Hepatocyte (in vitro differentiated cells): ENCODE measurements around the gene CNOT8. TPM values are rescaled to one million over a fixed set of nuclear protein-coding genes. Genes with fewer than 3 reads are reported as not detected.

Experiments
- DNase-seq: peaks from one replicate; pipeline ENCODE4 v3.0.0-alpha.2; 2016; ENCODE audit warnings: low spot score
- H2AFZ ChIP-seq: fragments of 200-600 bp; sonication (generic); 2 replicates; pipeline ENCODE4 v1.6.0; 2016; ENCODE audit warnings: antibody characterized with exemption, mild to moderate bottlenecking
- H3K27ac ChIP-seq: fragments of 200-600 bp; sonication (generic); 2 replicates; pipeline ENCODE4 v1.5.1; 2016; ENCODE audit warnings: mild to moderate bottlenecking
- H3K27me3 ChIP-seq: fragments of 200-600 bp; sonication (generic); 2 replicates; pipeline ENCODE4 v1.6.1; 2016
- H3K36me3 ChIP-seq: fragments of 200-600 bp; sonication (generic); replicated peaks from 2 replicates; pipeline ENCODE4 v1.5.1; 2016; ENCODE audit warnings: low read depth; ENCODE audit not compliant: insufficient read depth
- H3K4me1 ChIP-seq: fragments of 200-600 bp; sonication (generic); 2 replicates; pipeline ENCODE4 v1.5.1; 2016; ENCODE audit warnings: mild to moderate bottlenecking, moderate library complexity; ENCODE audit not compliant: insufficient read depth
- H3K4me2 ChIP-seq: fragments of 200-600 bp; sonication (generic); 2 replicates; pipeline ENCODE4 v1.6.0; 2016
- H3K4me3 ChIP-seq: fragments of 200-600 bp; sonication (generic); 2 replicates; pipeline ENCODE4 v1.5.1; 2016; ENCODE audit warnings: mild to moderate bottlenecking
- H3K79me2 ChIP-seq: fragments of 200-600 bp; sonication (generic); 2 replicates; pipeline ENCODE4 v1.6.0; 2017; ENCODE audit warnings: mild to moderate bottlenecking
- H3K9me2 ChIP-seq: fragments of 200-600 bp; sonication (generic); replicated peaks from 2 replicates; pipeline ENCODE4 v1.6.0; 2017; ENCODE audit warnings: mild to moderate bottlenecking; ENCODE audit not compliant: insufficient read depth
- H3K9me3 ChIP-seq: fragments of 200-600 bp; sonication (generic); 2 replicates; pipeline ENCODE4 v1.5.1; 2016; ENCODE audit warnings: low read depth, mild to moderate bottlenecking
- H4K20me1 ChIP-seq: fragments of 200-600 bp; sonication (generic); 2 replicates; pipeline ENCODE4 v1.6.0; 2016; ENCODE audit warnings: mild to moderate bottlenecking; ENCODE audit not compliant: insufficient read depth, poor library complexity, severe bottlenecking
- EZH2 ChIP-seq: fragments of 200-600 bp; sonication (generic); IDR thresholded peaks from 2 replicates; pipeline ENCODE4 v1.6.1; 2016; ENCODE audit warnings: antibody characterized with exemption, mild to moderate bottlenecking, borderline replicate concordance
- EZH2phosphoT487 ChIP-seq: fragments of 200-600 bp; sonication (generic); IDR thresholded peaks from one replicate; pipeline ENCODE4 v1.6.1; 2018; ENCODE audit warnings: antibody characterized with exemption, mild to moderate bottlenecking, low read depth, moderate library complexity; ENCODE audit not compliant: unreplicated experiment, severe bottlenecking
- WGBS: methylation state at CpG from one replicate; pipeline ENCODE4 v1.1.6; 2016; ENCODE audit warnings: low lambda C conversion rate; ENCODE audit errors: missing lambda C conversion rate; 5-methylcytosine and 5-hydroxymethylcytosine counted together
- polyA plus RNA-seq: library from polyadenylated mRNA; unstranded; fragments of >200 nt; fragmentation: Nextera tagmentation; extraction: Ambion mirVana; gene quantifications from 2 replicates; pipeline ENCODE4 v1.2.1, GENCODE V29; 2016
- total RNA-seq: library from RNA; depleted of rRNA; stranded (reverse); fragments of >200 nt; gene quantifications from 2 replicates; pipeline ENCODE4 v1.2.3, GENCODE V29; 2014
- TF ChIP-seq, protein P1 (sequence below): fragments of 200-600 bp; sonication (generic); IDR thresholded peaks from 2 replicates; pipeline ENCODE4 v1.5.1; 2016; ENCODE audit warnings: antibody characterized with exemption, mild to moderate bottlenecking; ENCODE audit not compliant: poor library complexity

Gene CNOT8
- total and polyA plus RNA-seq, 2 experiments from 2014 or later: 46.7 to 63.9 TPM

DNA sequence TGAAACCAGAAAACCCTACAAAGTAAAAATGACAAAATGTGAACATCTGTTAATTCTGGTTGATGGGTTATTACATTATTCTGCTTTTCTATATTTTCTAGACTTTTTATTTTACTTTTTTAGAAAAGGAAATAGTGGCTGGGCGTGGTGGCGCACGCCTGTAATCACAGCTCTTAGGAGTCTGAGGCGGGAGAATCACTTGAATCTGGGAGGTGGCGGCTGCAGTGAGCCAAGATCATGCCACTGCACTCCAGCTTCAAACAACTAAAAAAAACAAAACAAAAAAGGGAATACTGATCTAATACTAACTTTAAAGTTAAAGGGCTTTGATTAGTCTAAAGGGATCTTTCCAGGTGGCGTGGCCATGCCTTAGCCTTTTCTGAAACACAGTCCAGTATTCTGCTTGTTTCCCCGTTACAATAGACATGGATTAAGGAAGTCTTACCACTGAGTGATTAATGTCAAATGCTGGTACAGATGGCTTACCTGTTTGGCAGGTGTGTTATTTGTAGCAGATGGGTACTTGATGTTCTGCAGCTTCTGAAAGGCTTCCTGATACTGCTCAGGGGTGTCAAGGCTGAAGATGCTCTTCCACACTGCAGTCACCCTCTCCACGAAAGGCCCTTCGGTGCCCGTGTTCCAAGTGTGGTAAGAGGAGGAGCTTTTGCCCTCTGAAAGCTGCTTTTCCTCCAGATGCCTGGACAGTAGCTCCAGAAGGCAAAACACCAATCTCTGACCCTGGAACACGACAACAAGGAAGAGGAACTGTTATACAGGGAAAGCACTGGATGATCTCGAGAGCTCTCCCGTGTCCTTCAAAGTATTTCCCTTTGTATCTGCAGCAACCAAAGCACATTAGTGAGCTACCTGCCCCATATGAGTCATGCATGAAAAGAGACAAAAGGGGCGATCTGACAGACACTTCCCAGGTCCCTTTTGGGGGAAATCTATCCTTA, 37.5 kb downstream of the CNOT8 start:
- Histone ChIP-seq H3K4me3 (no peak overlapping the region), H3K36me3 (no peaks in the 10 kb centered on the region), H3K4me2 (no peak overlapping the region), H2AFZ (no peak overlapping the region), H3K9me3 (no peaks in the 10 kb centered on the region), H3K27ac (no peak overlapping the region), H3K9me2 (no peaks in the 10 kb centered on the region), H4K20me1 (no peaks in the 10 kb centered on the region), H3K79me2 (no peaks in the 10 kb centered on the region), H3K27me3 (no peaks in the 10 kb centered on the region), H3K4me1 (no peaks in the 10 kb centered on the region)
- 88% methylated on average over 14 of the region's 14 CpGs for WGBS
- TF ChIP-seq EZH2 (no peak), EZH2phosphoT487 (no peak)
- TF ChIP-seq, protein P1, sequence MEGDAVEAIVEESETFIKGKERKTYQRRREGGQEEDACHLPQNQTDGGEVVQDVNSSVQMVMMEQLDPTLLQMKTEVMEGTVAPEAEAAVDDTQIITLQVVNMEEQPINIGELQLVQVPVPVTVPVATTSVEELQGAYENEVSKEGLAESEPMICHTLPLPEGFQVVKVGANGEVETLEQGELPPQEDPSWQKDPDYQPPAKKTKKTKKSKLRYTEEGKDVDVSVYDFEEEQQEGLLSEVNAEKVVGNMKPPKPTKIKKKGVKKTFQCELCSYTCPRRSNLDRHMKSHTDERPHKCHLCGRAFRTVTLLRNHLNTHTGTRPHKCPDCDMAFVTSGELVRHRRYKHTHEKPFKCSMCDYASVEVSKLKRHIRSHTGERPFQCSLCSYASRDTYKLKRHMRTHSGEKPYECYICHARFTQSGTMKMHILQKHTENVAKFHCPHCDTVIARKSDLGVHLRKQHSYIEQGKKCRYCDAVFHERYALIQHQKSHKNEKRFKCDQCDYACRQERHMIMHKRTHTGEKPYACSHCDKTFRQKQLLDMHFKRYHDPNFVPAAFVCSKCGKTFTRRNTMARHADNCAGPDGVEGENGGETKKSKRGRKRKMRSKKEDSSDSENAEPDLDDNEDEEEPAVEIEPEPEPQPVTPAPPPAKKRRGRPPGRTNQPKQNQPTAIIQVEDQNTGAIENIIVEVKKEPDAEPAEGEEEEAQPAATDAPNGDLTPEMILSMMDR: no peak
- DNase-seq: no peak

- no peaks in the 10 kb centered on the region for H4K20me1 ChIP-seq
- no peak overlapping the region for H3K4me2 ChIP-seq
- DNase-seq: no peak
- TF ChIP-seq EZH2 (no peak), EZH2phosphoT487 (no peak)
- TF ChIP-seq, protein P1: no peak
- no peak overlapping the region for H2AFZ ChIP-seq
- no peaks in the 10 kb centered on the region for H3K27me3 ChIP-seq
- no peaks in the 10 kb centered on the region for H3K4me1 ChIP-seq
- no peak overlapping the region for H3K4me3 ChIP-seq
- H3K27ac ChIP-seq: no peak overlapping the region
- H3K79me2 ChIP-seq: no peaks in the 10 kb centered on the region
- no peaks in the 10 kb centered on the region for H3K36me3 ChIP-seq
- H3K9me2 ChIP-seq: no peaks in the 10 kb centered on the region
- no peaks in the 10 kb centered on the region for H3K9me3 ChIP-seq
Measured at GRCh38 chr5:154896562-154897165, 38.2 kb downstream of the CNOT8 start.

DNA sequence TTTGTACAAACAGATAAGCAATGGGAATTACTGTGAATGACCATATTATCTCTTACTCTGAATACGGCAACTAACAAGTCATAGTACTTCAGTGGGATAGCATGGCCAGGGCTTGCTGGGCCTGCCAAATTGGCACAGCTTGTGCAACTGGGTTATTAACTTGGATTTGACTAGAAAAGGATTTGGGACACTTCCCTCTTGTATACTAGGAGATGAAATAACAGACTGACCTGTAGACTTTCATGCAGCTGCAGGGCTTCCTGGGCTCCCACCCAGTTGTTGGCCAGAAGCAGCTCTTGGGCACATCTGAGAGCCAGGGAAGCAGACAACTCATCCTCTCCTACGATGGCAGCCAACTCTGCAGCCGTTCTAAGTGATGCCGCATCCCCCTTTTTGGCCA, 39.8 kb downstream of the CNOT8 start:
- Histone ChIP-seq H3K4me3 (no peak overlapping the region), H3K27ac (no peak overlapping the region), H3K36me3 (no peaks in the 10 kb centered on the region), H3K79me2 (no peaks in the 10 kb centered on the region), H3K4me2 (no peak overlapping the region), H2AFZ (no peak overlapping the region), H3K9me2 (no peaks in the 10 kb centered on the region), H3K4me1 (no peaks in the 10 kb centered on the region), H3K27me3 (no peaks in the 10 kb centered on the region), H3K9me3 (no peaks in the 10 kb centered on the region), H4K20me1 (no peaks in the 10 kb centered on the region)
- no peak for DNase-seq
- no peak for TF ChIP-seq EZH2
- TF ChIP-seq EZH2phosphoT487: no peak
- TF ChIP-seq, protein P1: no peak
- 92% methylated on average over 4 of the region's 4 CpGs for WGBS
